Transverse colon (tissue), 4 donors: ENCODE data around the gene HCK. TPM values are rescaled to one million over a fixed set of nuclear protein-coding genes. Genes with fewer than 3 reads are reported as not detected.
A peak's percentile ranks its signal among the peaks of the same experiment; 100 is the strongest.

Source experiments
- DNase-seq: peaks from one replicate; pipeline ENCODE4 v3.0.0-alpha.2; 2019
- H3K27ac ChIP-seq, 4 donors: fragments of 200-600 bp; sonication (generic); 2 replicates each; pipeline ENCODE4 v1.5.1; 2016 to 2018; ENCODE audit warnings: inconsistent platforms in 4 of 4
- H3K27me3 ChIP-seq: fragments of 200-600 bp; sonication (generic); 2 replicates; pipeline ENCODE4 v1.5.1; 2017; ENCODE audit warnings: inconsistent platforms
- H3K36me3 ChIP-seq, 4 donors: fragments of 200-600 bp; sonication (generic); 2 replicates each; pipeline ENCODE4 v1.5.1; 2017 to 2019; ENCODE audit warnings: inconsistent platforms in 4 of 4
- H3K4me1 ChIP-seq, 4 donors: fragments of 200-600 bp; sonication (generic); 2 replicates each; pipeline ENCODE4 v1.5.1; 2017 to 2020; ENCODE audit warnings: inconsistent platforms in 4 of 4
- H3K4me3 ChIP-seq, 4 donors: fragments of 200-600 bp; sonication (generic); 1 replicate in 1 of 4; 2 replicates in 3 of 4; pipeline versions ENCODE4 v1.5.1 to v1.6.1; 2017 to 2019; ENCODE audit warnings: inconsistent platforms in 4 of 4
- H3K9me3 ChIP-seq, 2 donors: fragments of 200-600 bp; sonication (generic); 2 replicates each; pipeline ENCODE4 v1.5.1; 2017 to 2019; ENCODE audit warnings: inconsistent platforms in 2 of 2
- CTCF ChIP-seq, 5 experiments: fragments of 200-600 bp in 3 of 5; fragments of 450-650 bp in 2 of 5; sonication (generic) in 3 of 5; IDR thresholded peaks; 1 replicate in 2 of 5; 2 replicates in 3 of 5; pipeline ENCODE4 v1.5.1; 2016 to 2017; ENCODE audit warnings: antibody characterized with exemption in 5 of 5, inconsistent platforms in 3 of 5, mild to moderate bottlenecking in 2 of 5, moderate library complexity in 1 of 5
- EP300 ChIP-seq: sonication (generic); formaldehyde crosslinking; IDR thresholded peaks from one replicate; pipeline ENCODE4 v1.6.1; 2017; ENCODE audit warnings: antibody characterized with exemption, low read depth
- POLR2A ChIP-seq: fragments of 450-650 bp; IDR thresholded peaks from one replicate; pipeline ENCODE4 v1.6.1; 2016; ENCODE audit warnings: antibody characterized with exemption, mild to moderate bottlenecking, moderate library complexity
- POLR2AphosphoS5 ChIP-seq, 3 donors: sonication (generic); formaldehyde crosslinking; IDR thresholded peaks; one replicate each; pipeline ENCODE4 v1.6.1; 2016; ENCODE audit warnings: antibody characterized with exemption in 3 of 3
- WGBS, 2 donors: methylation state at CpG; one replicate each; pipeline ENCODE4 v1.1.5; 2018; ENCODE audit warnings: low coverage in 1 of 2; 5-methylcytosine and 5-hydroxymethylcytosine counted together
- in situ Hi-C, 4 donors: fragments of 200-750 bp; cut with MboI; loops; one replicate each; pipeline versions ENCODE4 v1.15.0 to v1.15.1; 2017; ENCODE audit warnings: low sequenced_read_pairs in 3 of 4, low pct_ligation_motif_present in 1 of 4, low pct_unique_long_range_greater_than_20kb in 1 of 4
- intact Hi-C: fragments of 100-400 bp; cut with DNase I; formaldehyde crosslinking; loops from one replicate; pipeline ENCODE4 v1.15.1; 2023; ENCODE audit warnings: low total_unique reads
- total RNA-seq, 4 donors: library from RNA; depleted of rRNA; stranded (reverse); fragments of >200 nt; gene quantifications; one replicate each; pipeline ENCODE4 v1.1.0, GENCODE V29; 2016

Gene HCK
- 10 to 100 TPM in 3 of 4 donors, 1 to 10 TPM in 1; 9.7 to 22.7 (median 11.7) TPM for total RNA-seq

DNA sequence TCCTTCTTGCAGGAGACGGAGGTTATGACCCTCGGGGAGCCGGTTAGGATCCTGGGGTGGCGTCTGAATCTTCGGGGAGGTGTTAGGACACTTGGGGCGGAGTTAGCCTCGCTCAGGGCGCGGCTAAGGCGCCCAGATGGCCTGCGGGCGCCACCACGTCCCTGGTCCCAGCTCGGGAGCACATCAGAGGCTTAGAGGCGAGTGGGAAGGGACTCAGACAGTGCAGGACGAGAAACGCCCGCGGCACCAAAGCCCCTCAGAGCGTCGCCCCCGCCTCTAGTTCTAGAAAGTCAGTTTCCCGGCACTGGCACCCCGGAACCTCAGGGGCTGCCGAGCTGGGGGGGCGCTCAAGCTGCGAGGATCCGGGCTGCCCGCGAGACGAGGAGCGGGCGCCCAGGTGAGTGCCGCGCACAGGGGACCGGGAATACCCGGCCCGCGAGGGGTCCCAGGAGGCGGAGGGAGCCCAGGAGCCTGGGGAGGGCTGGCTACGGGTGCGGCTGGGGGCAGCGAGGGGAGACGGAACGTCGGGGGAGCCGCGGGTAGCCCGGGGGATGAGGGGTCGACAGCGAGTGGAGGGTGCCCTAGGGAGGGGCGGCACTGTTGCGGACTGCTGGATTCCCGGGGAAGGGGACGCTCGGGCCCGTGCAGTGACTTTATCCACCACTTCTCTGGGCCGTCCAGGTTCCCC lies at the start of gene HCK:
Gene HCK (plus strand): TSS at position 153 of the 688 bp plus-strand sequence.
- Histone ChIP-seq H3K9me3 (no peaks in the 10 kb centered on the region), H3K27me3 (peaks cover 79% of the 10 kb centered on the region), H3K4me3 (peak within 1 kb of the TSS in 3 of 4 donors; percentile 16 to 52 (median 37)), H3K27ac (peak within 1 kb of the TSS; percentile 56 to 77 (median 69)), H3K4me1 (peaks cover 0 to 17% (median 9%) of the 10 kb centered on the region in 4 donors), H3K36me3 (no peaks in the 10 kb centered on the region)
- TF ChIP-seq POLR2A (peak; percentile 33), CTCF (IDR thresholded peaks at IDR 0.05) (no peak), POLR2AphosphoS5 (IDR thresholded peaks at IDR 0.05) (no peak), EP300 (no peak)
- WGBS, 2 donors, result 1% methylated on average over 56 of the region's 58 CpGs; no CpG with 5 or more reads in 1 of the 2 donors
- peak; percentile 30 for DNase-seq
- intact Hi-C loops (no loop called here), in situ Hi-C loops (no loop called here)

DNA sequence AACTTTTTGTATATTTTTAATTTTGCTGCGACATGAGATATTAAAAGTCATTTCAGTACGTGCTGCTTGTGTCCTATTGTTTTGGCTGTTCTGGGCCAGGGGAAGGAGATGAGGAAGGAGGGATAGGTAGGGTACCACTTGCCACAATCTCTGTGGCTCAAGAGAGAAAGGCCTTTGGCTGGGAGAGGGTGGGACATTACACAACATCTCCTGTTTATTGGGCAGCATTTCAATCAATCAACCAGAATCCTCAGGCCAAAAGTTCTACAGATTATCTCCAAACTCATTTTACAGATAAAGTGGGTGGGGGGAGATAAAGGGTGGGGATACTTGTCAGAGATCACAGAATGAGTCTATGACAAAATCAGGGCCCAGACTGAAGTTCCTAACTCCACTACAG lies 48.7 kb upstream of the HCK start:
- intact Hi-C loops, result no loop called here
- TF ChIP-seq POLR2A (no peak), CTCF (IDR thresholded peaks at IDR 0.05) (no peak), POLR2AphosphoS5 (IDR thresholded peaks at IDR 0.05) (no peak), EP300 (no peak)
- DNase-seq, result no peak
- H3K9me3 ChIP-seq, result no peaks in the 10 kb centered on the region
- no peak overlapping the region for H3K27ac ChIP-seq
- H3K4me1 ChIP-seq, result no peaks in the 10 kb centered on the region
- H3K27me3 ChIP-seq, result peaks cover under 1% of the 10 kb centered on the region
- in situ Hi-C loops, result no loop called here
- no peak overlapping the region for H3K4me3 ChIP-seq
- 63 to 77% methylated on average over 2 of the region's 2 CpGs for WGBS, 2 donors
- H3K36me3 ChIP-seq, result no peaks in the 10 kb centered on the region

GRCh38 chr20:32004963-32005362 lies 47.1 kb upstream of the HCK start:
- in situ Hi-C loops, result no loop called here
- no peak for TF ChIP-seq CTCF (IDR thresholded peaks at IDR 0.05)
- no peak for TF ChIP-seq EP300
- no peak for TF ChIP-seq POLR2A
- no peak for TF ChIP-seq POLR2AphosphoS5 (IDR thresholded peaks at IDR 0.05)
- H3K9me3 ChIP-seq, result no peaks in the 10 kb centered on the region
- H3K27me3 ChIP-seq, result peaks cover 5% of the 10 kb centered on the region
- no peaks in the 10 kb centered on the region for H3K36me3 ChIP-seq
- no peak overlapping the region for H3K4me3 ChIP-seq
- no peak overlapping the region for H3K27ac ChIP-seq
- no peaks in the 10 kb centered on the region for H3K4me1 ChIP-seq
- no peak for DNase-seq
- intact Hi-C loops, result no loop called here

GRCh38 chr20:32006053-32006452 lies 46.0 kb upstream of the HCK start:
- WGBS, 2 donors, result 67 to 86% methylated on average over 1 to 5 of the region's 5 CpGs

More at GRCh38 chr20:32006053-32006452, 46.0 kb upstream of the HCK start:
- DNase-seq, result no peak
- Histone ChIP-seq H3K9me3 (no peaks in the 10 kb centered on the region), H3K4me1 (no peaks in the 10 kb centered on the region), H3K27ac (no peak overlapping the region), H3K4me3 (no peak overlapping the region), H3K27me3 (peaks cover 9% of the 10 kb centered on the region), H3K36me3 (no peaks in the 10 kb centered on the region)
- TF ChIP-seq POLR2A, result no peak
- TF ChIP-seq CTCF (IDR thresholded peaks at IDR 0.05), result no peak
- TF ChIP-seq POLR2AphosphoS5 (IDR thresholded peaks at IDR 0.05), result no peak
- TF ChIP-seq EP300, result no peak
- in situ Hi-C loops (no loop called here), intact Hi-C loops (no loop called here)
